ENCODE data around the gene RPL29. TPM values are rescaled to one million over a fixed set of nuclear protein-coding genes. Genes with fewer than 3 reads are reported as not detected.

The RPL29 gene
- total and polyA plus RNA-seq, 2 of the 4 experiments (the other 2 are of a cell fraction) = 2,081 to 2,126 TPM

GRCh38 chr3:52034651-52035050 is 39.0 kb upstream of the RPL29 start:
- Histone ChIP-seq H4K5ac (ENCODE audit: low read depth, low read length) (no peak overlapping the region), H2BK20ac (ENCODE audit: low read depth, low read length) (no peak overlapping the region), H3K27ac (ENCODE audit: insufficient read depth, low read length) (no peak overlapping the region), H3K9me3 (ENCODE audit: control insufficient read depth, insufficient read depth, low read length) (no peaks in the 10 kb centered on the region), H3K23ac (ENCODE audit: low read depth, low read length) (no peak overlapping the region), H3K4me1 (ENCODE audit: control insufficient read depth, insufficient read depth, low read length) (no peaks in the 10 kb centered on the region), H3K27me3 (ENCODE audit: control insufficient read depth, insufficient read depth, low read length) (no peaks in the 10 kb centered on the region; the same call in 1 of the 2 replicates), H3K18ac (ENCODE audit: low read depth, low read length) (no peak overlapping the region), H2AK9ac (replicated peaks; ENCODE audit: low read depth, low read length, poor library complexity) (no peak overlapping the region), H3K9me1 (ENCODE audit: insufficient read depth, low read length) (no peaks in the 10 kb centered on the region), H3K4ac (ENCODE audit: low read depth, low read length) (no peak overlapping the region), H4K91ac (ENCODE audit: insufficient read depth, low read depth, low read length) (no peak overlapping the region), H3K14ac (replicated peaks; ENCODE audit: low read depth, low read length) (no peak overlapping the region), H3K79me1 (ENCODE audit: low read depth in 1 of 2, low read length in 2 of 2) (no peaks in the 10 kb centered on the region), H3K4me3 (ENCODE audit: insufficient read depth, low read depth, low read length) (no peak overlapping the region), H2AK5ac (ENCODE audit: low read depth, low read length) (no peak overlapping the region), H4K8ac (ENCODE audit: low read depth in 2 of 2, low read length in 2 of 2) (no peak overlapping the region), H2BK15ac (ENCODE audit: low read depth, low read length) (no peak overlapping the region), H3K9ac (ENCODE audit: low read depth, low read length) (no peak overlapping the region), H3K36me3 (ENCODE audit: control insufficient read depth, insufficient read depth, low read length) (no peaks in the 10 kb centered on the region), H2BK120ac (ENCODE audit: low read depth, low read length) (no peak overlapping the region), H2BK5ac (ENCODE audit: low read depth, low read length, poor library complexity, severe bottlenecking) (no peak overlapping the region), H2AFZ (replicated peaks; ENCODE audit: low read length, poor library complexity) (no peak overlapping the region), H3K56ac (ENCODE audit: extremely low read depth, insufficient read depth, low read length) (no peak overlapping the region), H4K20me1 (ENCODE audit: insufficient read depth, low read length) (no peaks in the 10 kb centered on the region), H3K4me2 (ENCODE audit: low read depth, low read length) (no peak overlapping the region)
- POLR2A ChIA-PET (ENCODE audit: unreplicated experiment) = no interaction called here
- dilution Hi-C loops (cut with HindIII; ENCODE audit: low sequenced_read_pairs, unreplicated experiment) (no loop called here), in situ Hi-C loops (cut with MboI; ENCODE audit: low sequenced_read_pairs) (no loop called here), intact Hi-C loops (cut with micrococcal nuclease) (no loop called here)
- no peak for TF ChIP-seq SMC3 (IDR thresholded peaks at IDR 0.05; ENCODE audit: low read depth, low read length)
- no peak for TF ChIP-seq BHLHE40 (IDR thresholded peaks at IDR 0.05; ENCODE audit: low read depth, low read length)
- TF ChIP-seq ELK1 (IDR thresholded peaks at IDR 0.05; ENCODE audit: borderline replicate concordance, low read depth, low read length) = no peak
- no peak for TF ChIP-seq MXI1 (IDR thresholded peaks at IDR 0.05; ENCODE audit: borderline replicate concordance, low read depth, low read length)
- TF ChIP-seq FOS (IDR thresholded peaks at IDR 0.05; ENCODE audit: low read depth, low read length) = no peak
- TF ChIP-seq RFX5 (IDR thresholded peaks at IDR 0.05; ENCODE audit: low read depth, low read length) = no peak
- no peak for TF ChIP-seq CTCF (conservative IDR thresholded peaks at IDR 0.05; ENCODE audit: low read depth, low read length)
- TF ChIP-seq RAD21 (IDR thresholded peaks at IDR 0.05; ENCODE audit: low read length) = no peak
- no peak for TF ChIP-seq MAZ (IDR thresholded peaks at IDR 0.05; ENCODE audit: borderline replicate concordance, low read depth, low read length)
- no peak for TF ChIP-seq USF2 (IDR thresholded peaks at IDR 0.05; ENCODE audit: low read depth, low read length)
- BruUV-seq (replicated peaks) = no TSS peak
- CTCF ChIA-PET = no interaction called here
- ATAC-seq (ENCODE audit: low read depth) (no peak), DNase-seq (no peak)
- WGBS, 2 experiments (ENCODE audit: extremely low coverage in 2 of 2, insufficient read length in 1 of 2) = 78% methylated on average over 1 of the region's 3 CpGs; no CpG with 5 or more reads in 1 of the 2 experiments

All from IMR-90 (cell line).